ENCODE measurements around the gene LARP4B.

LARP4B gene

GRCh38 chr10:790821-791551 lies 140.5 kb downstream of the LARP4B start:
- no peak for DNase-seq (ENCODE audit: extremely low read depth in 1 of 2, low read depth in 1 of 2)

- DNase-seq (ENCODE audit: extremely low read depth in 1 of 2, low read depth in 1 of 2) = no peak
These were observed 141.4 kb downstream of the LARP4B start for GRCh38 chr10:789831-790701.

GRCh38 chr10:788796-789748 lies 142.4 kb downstream of the LARP4B start:
- no peak for DNase-seq (ENCODE audit: extremely low read depth in 1 of 2, low read depth in 1 of 2)

- DNase-seq (ENCODE audit: extremely low read depth in 1 of 2, low read depth in 1 of 2) = no peak
These were observed 143.4 kb downstream of the LARP4B start for GRCh38 chr10:787933-788651.

- DNase-seq (ENCODE audit: extremely low read depth in 1 of 2, low read depth in 1 of 2) = no peak
These were observed 144.7 kb downstream of the LARP4B start for GRCh38 chr10:786633-787474.

- DNase-seq (ENCODE audit: extremely low read depth in 1 of 2, low read depth in 1 of 2) = no peak
These were observed 145.7 kb downstream of the LARP4B start for GRCh38 chr10:785861-786214.

GRCh38 chr10:785089-785860 lies 146.2 kb downstream of the LARP4B start:
- DNase-seq (ENCODE audit: extremely low read depth in 1 of 2, low read depth in 1 of 2) = no peak

- peak; percentile 56 to 71 for DNase-seq (ENCODE audit: extremely low read depth in 1 of 2, low read depth in 1 of 2)
These were observed 147.0 kb downstream of the LARP4B start for GRCh38 chr10:784403-785088.

- DNase-seq (ENCODE audit: extremely low read depth in 1 of 2, low read depth in 1 of 2) = no peak
These were observed 148.5 kb downstream of the LARP4B start for GRCh38 chr10:782751-783648.

- no peak for DNase-seq (ENCODE audit: extremely low read depth in 1 of 2, low read depth in 1 of 2)
These were observed 150.7 kb downstream of the LARP4B start for GRCh38 chr10:780536-781524.

- DNase-seq (ENCODE audit: extremely low read depth in 1 of 2, low read depth in 1 of 2) = no peak
These were observed 152.7 kb downstream of the LARP4B start for GRCh38 chr10:778626-779330.

- no peak for DNase-seq (ENCODE audit: extremely low read depth in 1 of 2, low read depth in 1 of 2)
These were observed 153.5 kb downstream of the LARP4B start for GRCh38 chr10:777913-778479.

GRCh38 chr10:776772-777171 lies 154.7 kb downstream of the LARP4B start:
- DNase-seq (ENCODE audit: extremely low read depth in 1 of 2, low read depth in 1 of 2) = no peak

- no peak for DNase-seq (ENCODE audit: extremely low read depth in 1 of 2, low read depth in 1 of 2)
These were observed 156.0 kb downstream of the LARP4B start for GRCh38 chr10:775245-776075.

Measured in stimulated activated CD8-positive, alpha-beta memory T cell treated with anti-CD3 and anti-CD28 coated beads, Interleukin-7, amount 100 ng/mL, for 48 hours (primary cell).